Measurements from ENCODE around the gene TOP2A. TPM values are rescaled to one million over a fixed set of nuclear protein-coding genes. Genes with fewer than 3 reads are reported as not detected.

Gene TOP2A
- polyA plus RNA-seq, 1 donor from 2014 or later = 7.8 TPM

- Histone ChIP-seq H4K20me1 (ENCODE audit: insufficient read depth) (no peaks in the 10 kb centered on the region), H3F3A (ENCODE audit: insufficient read depth, low read length, poor library complexity, severe bottlenecking) (no peaks in the 10 kb centered on the region), H3K27me3 (ENCODE audit: insufficient read depth, low read depth, low read length) (peaks cover 8% of the 10 kb centered on the region), H2AFZ (ENCODE audit: low read depth, low read length) (no peak overlapping the region), H3K79me2 (replicated peaks; ENCODE audit: insufficient read depth, low read length) (no peaks in the 10 kb centered on the region), H3K4me2 (ENCODE audit: low read length) (no peak overlapping the region), H3K36me3 (ENCODE audit: insufficient read depth, low read length) (no peaks in the 10 kb centered on the region), H3K9me2 (ENCODE audit: insufficient read depth, low read length) (no peaks in the 10 kb centered on the region), H3K9me3 (ENCODE audit: low read length) (no peaks in the 10 kb centered on the region), H3K27ac (ENCODE audit: low read length) (no peak overlapping the region), H3K4me3 (ENCODE audit: low read length) (no peak overlapping the region), H3K9ac (ENCODE audit: low read length) (no peak overlapping the region)
- no peak for TF ChIP-seq POLR2AphosphoS5 (IDR thresholded peaks at IDR 0.05)
- no peak for TF ChIP-seq RAD21 (conservative IDR thresholded peaks at IDR 0.05)
- TF ChIP-seq EP300 (conservative IDR thresholded peaks at IDR 0.05; ENCODE audit: poor library complexity, severe bottlenecking) = no peak
Measured at GRCh38 chr17:40447806-40448205, 30.1 kb upstream of the TOP2A start.

GRCh38 chr17:40447148-40447644 lies 29.5 kb upstream of the TOP2A start:
- Histone ChIP-seq H3K27ac (ENCODE audit: low read length) (no peak overlapping the region), H2AFZ (ENCODE audit: low read depth, low read length) (no peak overlapping the region)

More at GRCh38 chr17:40447148-40447644, 29.5 kb upstream of the TOP2A start:
- H3K79me2 ChIP-seq (replicated peaks; ENCODE audit: insufficient read depth, low read length) = no peaks in the 10 kb centered on the region
- no peaks in the 10 kb centered on the region for H3K9me2 ChIP-seq (ENCODE audit: insufficient read depth, low read length)
- no peaks in the 10 kb centered on the region for H3F3A ChIP-seq (ENCODE audit: insufficient read depth, low read length, poor library complexity, severe bottlenecking)
- no peaks in the 10 kb centered on the region for H4K20me1 ChIP-seq (ENCODE audit: insufficient read depth)
- no peaks in the 10 kb centered on the region for H3K36me3 ChIP-seq (ENCODE audit: insufficient read depth, low read length)
- no peaks in the 10 kb centered on the region for H3K9me3 ChIP-seq (ENCODE audit: low read length)
- no peak overlapping the region for H3K9ac ChIP-seq (ENCODE audit: low read length)
- H3K27me3 ChIP-seq (ENCODE audit: insufficient read depth, low read depth, low read length) = peaks cover 13% of the 10 kb centered on the region
- H3K4me2 ChIP-seq (ENCODE audit: low read length) = no peak overlapping the region
- H3K4me3 ChIP-seq (ENCODE audit: low read length) = no peak overlapping the region
- TF ChIP-seq POLR2AphosphoS5 (IDR thresholded peaks at IDR 0.05) (no peak), SMC3 (conservative IDR thresholded peaks at IDR 0.05; ENCODE audit: poor library complexity) (no peak), MXI1 (conservative IDR thresholded peaks at IDR 0.05; ENCODE audit: poor library complexity, severe bottlenecking) (no peak), RAD21 (conservative IDR thresholded peaks at IDR 0.05) (no peak), EZH2 (IDR thresholded peaks at IDR 0.05; ENCODE audit: borderline replicate concordance, insufficient read depth, low read length, poor library complexity, severe bottlenecking) (no peak), REST (IDR thresholded peaks at IDR 0.05; ENCODE audit: borderline replicate concordance) (no peak), CTCF (IDR thresholded peaks at IDR 0.05; ENCODE audit: poor library complexity, severe bottlenecking) (no peak), EP300 (conservative IDR thresholded peaks at IDR 0.05; ENCODE audit: poor library complexity, severe bottlenecking) (no peak), TAF1 (IDR thresholded peaks at IDR 0.05; ENCODE audit: low read depth) (no peak)

All from neural cell (in vitro differentiated cells).